Activated CD8-positive, alpha-beta memory T cell treated with anti-CD3 and anti-CD28 coated beads for 36 hours (primary cell): Measurements from ENCODE around the gene TMEM30A. TPM values are rescaled to one million over a fixed set of nuclear protein-coding genes. Genes with fewer than 3 reads are reported as not detected.

Source experiments
- CTCF ChIA-PET: fragments of 350-600 bp; sonication (Branson Sonifier 250); formaldehyde crosslinking; loops from one replicate; lab custom pipeline; 2021; ENCODE audit warnings: antibody characterized with exemption; lab: Charles Lee
- POLR2A ChIA-PET: fragments of 350-600 bp; sonication (Branson Sonifier 250); formaldehyde crosslinking; loops from one replicate; lab custom pipeline; 2021; ENCODE audit warnings: antibody characterized with exemption; lab: Charles Lee
- total RNA-seq, 2 experiments: library from RNA; stranded (reverse); gene quantifications; one replicate each; pipeline ENCODE4 v1.2.3, GENCODE V29; 2021

The TMEM30A gene
- total RNA-seq, 2 experiments from 2014 or later = 47.3 to 54.4 TPM

DNA sequence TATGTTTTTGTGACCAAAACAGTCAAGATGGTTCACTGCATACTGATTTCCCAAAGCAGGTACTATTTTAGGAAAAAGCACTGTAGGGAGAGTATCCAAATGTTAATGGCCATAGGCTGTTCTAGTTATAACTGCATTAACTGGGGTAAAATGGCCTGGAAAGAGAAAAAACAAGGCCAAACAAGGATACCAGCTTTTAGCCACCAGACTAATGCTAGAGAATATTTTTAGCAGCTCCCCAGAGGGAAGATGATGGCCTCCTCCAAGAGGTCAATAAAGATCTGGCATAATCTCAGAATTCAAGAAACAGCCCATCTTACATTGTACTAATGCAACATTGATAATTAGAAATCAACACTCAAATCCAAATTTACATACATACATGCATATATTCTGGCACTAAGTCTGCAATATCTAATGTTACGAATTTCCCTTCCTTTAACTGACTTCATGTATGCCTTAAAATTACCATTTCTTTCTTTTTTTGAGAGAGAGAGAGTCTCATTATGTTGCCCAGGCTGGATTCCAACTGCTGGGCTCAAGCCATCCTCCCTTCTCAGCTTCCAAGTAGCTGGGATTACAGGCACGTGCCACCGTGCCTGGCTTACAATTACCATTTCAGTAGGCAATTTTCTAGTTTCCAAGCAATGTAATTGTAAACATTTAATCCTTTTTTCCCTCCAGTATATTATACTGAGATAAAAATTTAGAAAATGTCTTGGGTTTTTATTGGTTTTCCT, 50.3 kb downstream of the TMEM30A start:
- POLR2A ChIA-PET = no interaction called here
- CTCF ChIA-PET = no interaction called here

- ChIA-PET CTCF (no interaction called here), POLR2A (no interaction called here)
Measured at GRCh38 chr6:75233092-75233615, 51.4 kb downstream of the TMEM30A start.

DNA sequence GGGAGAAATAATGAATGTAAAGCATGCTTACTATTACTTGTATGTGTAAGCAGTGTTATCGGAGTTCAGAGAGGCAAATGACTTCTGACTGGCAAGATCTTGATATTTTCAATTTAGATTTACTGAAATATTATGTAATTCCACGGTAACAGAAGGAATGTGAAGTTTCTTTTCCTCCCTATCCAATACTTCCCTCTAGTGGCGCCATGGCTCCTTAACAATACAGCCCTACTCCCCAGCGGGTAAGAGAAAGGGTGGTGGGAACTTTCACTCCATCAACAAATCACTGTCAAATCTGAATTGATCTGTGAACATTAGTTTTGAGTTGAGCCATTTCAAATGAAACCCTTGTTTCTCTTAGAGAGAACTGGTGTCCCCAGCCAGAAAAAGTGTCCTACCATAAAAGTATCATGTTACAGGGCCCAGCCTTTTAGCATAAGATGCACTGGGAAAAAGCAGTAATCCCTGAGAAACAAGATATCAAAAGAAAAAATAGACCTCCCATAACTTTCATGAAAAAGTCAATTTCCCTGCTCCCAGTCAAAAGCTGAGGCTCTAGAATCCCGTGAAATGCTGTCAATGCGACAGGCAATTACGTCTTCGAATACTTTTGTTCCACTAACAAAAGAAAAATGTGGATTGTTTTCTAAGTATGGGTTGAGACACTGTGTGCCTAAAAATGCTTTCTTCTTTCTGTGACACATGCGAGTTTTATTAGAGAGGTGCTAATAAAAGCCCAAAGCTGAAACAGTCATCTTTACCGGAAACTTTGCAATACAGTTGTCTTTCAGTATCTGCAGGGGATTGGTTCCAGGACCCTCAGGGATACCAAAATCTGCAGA, 53.9 kb downstream of the TMEM30A start:
- ChIA-PET CTCF (no interaction called here), POLR2A (no interaction called here)

GRCh38 chr6:75224303-75224926, 60.2 kb downstream of the TMEM30A start:
- POLR2A ChIA-PET = no interaction called here

GRCh38 chr6:75223428-75223827, 61.2 kb downstream of the TMEM30A start:
- POLR2A ChIA-PET = no interaction called here
- CTCF ChIA-PET = no interaction called here

More at GRCh38 chr6:75224303-75224926, 60.2 kb downstream of the TMEM30A start:
- CTCF ChIA-PET = no interaction called here

DNA sequence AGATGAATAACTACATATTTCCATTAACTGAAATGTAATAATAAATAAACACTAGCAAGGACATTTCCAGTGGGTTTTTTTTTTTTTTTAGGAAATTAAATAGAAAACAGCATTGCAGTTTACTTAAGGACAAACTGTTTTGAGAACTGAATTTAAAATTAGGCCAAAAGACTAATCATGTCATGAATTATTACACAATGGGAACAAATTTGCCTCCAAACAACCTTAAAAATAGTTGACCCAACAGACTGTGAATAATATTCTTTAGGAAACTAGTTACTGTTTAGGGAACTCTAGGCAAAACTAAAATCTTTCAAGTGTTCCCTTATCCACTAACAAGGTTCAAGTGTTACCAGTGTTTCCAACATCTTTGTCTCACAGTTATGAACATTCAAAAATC, 62.3 kb downstream of the TMEM30A start:
- ChIA-PET POLR2A (no interaction called here), CTCF (no interaction called here)

- CTCF ChIA-PET = no interaction called here
- POLR2A ChIA-PET = no interaction called here
Measured at GRCh38 chr6:75221116-75221515, 63.5 kb downstream of the TMEM30A start.

DNA sequence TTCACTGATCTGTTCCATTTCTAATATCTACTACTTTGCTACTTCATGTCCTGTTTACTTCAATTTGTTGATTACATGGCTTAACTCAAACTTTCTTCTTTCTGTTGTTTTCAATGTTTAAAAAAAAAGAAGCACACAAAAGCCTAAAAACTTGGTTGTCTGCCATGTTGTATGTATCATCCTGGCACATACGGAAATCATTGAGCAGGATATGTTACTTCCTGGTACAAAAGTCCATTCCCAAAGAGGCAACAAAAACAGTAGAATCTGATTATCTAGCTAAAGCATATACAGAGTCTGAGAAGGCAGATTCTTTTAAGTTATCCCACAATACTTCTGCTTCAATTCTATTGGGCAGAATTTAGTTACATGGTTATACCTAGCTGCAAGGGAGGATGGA, 64.2 kb downstream of the TMEM30A start:
- POLR2A ChIA-PET = no interaction called here

GRCh38 chr6:75219263-75219662, 65.3 kb downstream of the TMEM30A start:
- CTCF ChIA-PET = interaction anchor here (1.8 kb wide), 1 partner anchor 10 kb away, joined by 7 read pairs; no protein-coding TSS in a partner anchor

More for the DNA sequence above, 64.2 kb downstream of the TMEM30A start:
- CTCF ChIA-PET = interaction anchor here (0.5 kb wide), 1 partner anchor 482 kb away, joined by 3 read pairs; no protein-coding TSS in a partner anchor

DNA sequence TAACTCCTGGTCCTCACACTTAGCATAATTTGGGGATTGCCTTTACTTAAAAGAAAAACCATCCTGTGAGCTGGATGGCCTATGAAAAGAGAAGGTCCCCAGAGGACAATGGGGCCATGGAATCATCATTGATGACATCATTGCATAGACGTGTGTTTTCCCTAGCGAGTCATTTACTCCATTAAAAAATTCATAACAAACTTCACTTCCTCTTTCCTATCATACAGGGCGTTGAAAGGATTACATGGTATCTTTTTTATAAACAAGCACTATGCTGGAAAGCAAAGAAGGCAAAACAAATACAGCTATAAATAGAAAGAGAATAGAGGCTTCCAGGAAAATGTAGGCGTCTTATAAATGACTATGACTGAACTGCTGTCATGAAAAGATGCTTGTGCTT, 67.4 kb downstream of the TMEM30A start:
- POLR2A ChIA-PET = no interaction called here
- CTCF ChIA-PET = interaction anchor here (0.5 kb wide), 1 partner anchor 1571 kb away, joined by 4 read pairs; no protein-coding TSS in a partner anchor

More at GRCh38 chr6:75219263-75219662, 65.3 kb downstream of the TMEM30A start:
- POLR2A ChIA-PET = no interaction called here

DNA sequence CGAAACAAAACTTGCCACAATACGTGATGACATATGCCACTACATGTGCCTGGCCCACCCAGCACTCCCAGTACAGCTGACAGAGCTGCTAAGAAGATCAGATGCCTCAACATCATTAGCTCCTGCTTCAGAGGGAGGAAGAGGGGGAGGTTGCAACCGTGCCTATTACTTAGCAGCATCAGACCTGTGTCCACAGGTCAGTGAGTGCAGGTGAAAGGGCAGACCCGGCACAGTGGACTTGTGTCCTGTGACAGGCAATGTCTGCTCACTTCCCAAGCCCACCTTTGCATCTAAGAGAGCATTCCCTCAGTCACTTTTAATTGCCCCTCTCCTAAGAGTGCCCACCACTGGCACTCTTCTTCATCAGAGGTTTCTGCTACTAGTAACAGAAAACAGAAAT, 69.3 kb downstream of the TMEM30A start:
- POLR2A ChIA-PET = no interaction called here

GRCh38 chr6:75213732-75214131, 70.9 kb downstream of the TMEM30A start:
- POLR2A ChIA-PET = no interaction called here
- CTCF ChIA-PET = no interaction called here

More for the DNA sequence above, 69.3 kb downstream of the TMEM30A start:
- CTCF ChIA-PET = interaction anchor here (0.6 kb wide), 1 partner anchor 348 kb away, joined by 3 read pairs; no protein-coding TSS in a partner anchor

- CTCF ChIA-PET = no interaction called here
- POLR2A ChIA-PET = no interaction called here
Measured at GRCh38 chr6:75213112-75213511, 71.5 kb downstream of the TMEM30A start.

DNA sequence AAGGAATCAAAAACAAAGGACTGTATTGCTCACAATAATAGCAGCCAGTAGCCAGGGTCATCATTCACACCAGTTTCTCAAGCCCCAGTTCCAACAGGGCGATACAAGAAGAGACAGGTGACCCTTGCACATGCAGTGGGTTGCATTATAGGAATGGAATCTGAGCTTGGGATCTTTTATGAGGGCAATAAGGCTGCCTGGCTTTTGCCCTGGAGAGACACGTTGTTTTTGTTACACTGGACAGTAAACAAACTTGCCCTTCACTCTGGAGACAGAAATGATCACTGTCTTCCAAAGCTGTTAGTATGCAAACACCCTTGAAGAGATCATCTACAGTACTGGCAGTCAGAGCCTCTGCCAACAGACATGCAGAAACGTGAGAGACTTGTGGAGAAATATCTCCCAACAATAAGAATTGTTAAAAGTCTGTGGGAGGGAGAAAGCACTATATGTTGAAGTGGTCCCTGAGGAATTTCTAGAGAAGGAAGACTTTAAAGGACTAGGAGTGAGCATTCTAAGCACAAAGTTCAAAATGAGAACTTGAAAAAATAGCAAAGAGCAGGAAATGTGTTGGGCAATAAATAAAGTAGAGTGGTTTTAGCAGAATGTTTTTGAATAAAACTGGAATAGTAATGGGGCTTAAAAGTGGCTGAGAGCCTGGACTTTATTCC, 72.5 kb downstream of the TMEM30A start:
- POLR2A ChIA-PET = no interaction called here

DNA sequence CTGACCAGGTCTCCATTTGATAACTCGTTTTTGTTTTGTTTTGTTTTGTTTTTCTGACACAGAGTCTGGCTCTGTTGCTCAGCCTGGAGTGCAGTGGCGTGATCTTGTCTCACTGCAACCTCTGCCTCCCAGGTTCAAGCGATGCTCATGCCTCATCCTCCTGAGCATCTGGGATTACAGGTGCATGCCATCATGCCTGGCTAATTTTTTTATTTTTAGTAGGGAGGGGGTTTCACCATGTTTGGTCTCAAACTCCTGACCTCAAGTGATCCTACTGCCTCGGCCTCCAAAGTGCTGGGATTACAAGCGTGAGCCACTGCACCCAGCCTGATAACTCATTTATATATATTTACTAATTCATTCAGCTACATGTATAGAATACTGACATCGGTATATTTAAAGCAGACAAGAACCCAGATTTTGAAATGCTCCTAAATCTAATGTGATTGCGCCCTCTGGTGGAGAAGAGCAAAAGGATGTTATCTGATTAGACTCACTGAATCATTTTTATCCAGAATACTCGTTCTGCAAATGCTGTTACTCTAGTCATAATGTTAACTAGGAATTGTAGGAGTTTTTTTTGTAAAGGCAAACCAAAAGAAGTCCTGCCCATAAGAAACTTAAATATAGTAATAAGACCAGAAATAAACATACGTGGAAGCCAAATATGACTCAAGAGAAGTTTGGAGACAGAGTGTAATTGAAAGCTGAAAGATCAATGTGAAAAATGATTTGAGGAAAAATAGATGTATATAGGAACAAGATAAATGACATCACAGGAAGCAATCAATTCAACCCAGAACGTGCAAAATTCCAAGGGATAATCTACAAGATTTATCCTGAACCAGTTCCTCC, 73.5 kb downstream of the TMEM30A start:
- ChIA-PET CTCF (interaction anchor here (0.6 to 3.2 kb wide), 6 partner anchors 9 to 1474 kb away, joined by 3 to 15 read pairs (median 4); no protein-coding TSS in a partner anchor), POLR2A (no interaction called here)

More for the DNA sequence above, 72.5 kb downstream of the TMEM30A start:
- CTCF ChIA-PET = interaction anchor here (0.6 to 1.0 kb wide), 3 partner anchors 10 to 1475 kb away, joined by 3 to 5 read pairs (median 4); no protein-coding TSS in a partner anchor

DNA sequence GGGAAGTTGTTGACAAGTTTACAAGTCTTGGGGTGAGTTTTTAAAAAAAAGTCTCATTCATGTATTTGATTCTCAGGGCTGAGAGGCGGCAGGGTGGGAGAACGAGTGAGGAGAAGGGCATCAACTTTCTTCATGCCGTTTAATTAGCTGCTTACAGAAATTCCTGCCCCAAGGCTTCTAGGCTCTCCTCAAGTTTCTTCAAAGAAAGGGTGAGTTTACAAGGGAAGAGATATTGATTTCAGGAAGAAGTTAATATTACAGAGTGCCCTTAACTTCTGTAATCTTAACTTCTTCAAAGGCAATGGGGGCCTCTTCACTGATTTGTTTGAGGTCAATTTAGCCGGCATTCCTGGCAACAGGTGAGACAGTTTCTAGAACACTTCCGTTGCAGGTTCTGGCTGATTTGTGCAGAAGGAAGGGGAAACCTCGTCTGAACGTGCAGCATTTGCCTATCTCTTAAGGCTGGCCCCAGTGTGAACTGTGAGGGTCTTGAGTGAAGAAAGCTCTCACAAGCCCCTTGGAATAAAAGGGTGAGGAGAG, 75.3 kb downstream of the TMEM30A start:
- ChIA-PET CTCF (interaction anchor here (1.0 to 3.2 kb wide), 14 partner anchors 10 to 1537 kb away, joined by 3 to 15 read pairs (median 5); no protein-coding TSS in a partner anchor), POLR2A (interaction anchor here (0.6 kb wide), 1 partner anchor 541 kb away, joined by 4 read pairs; no protein-coding TSS in a partner anchor)
